Gastroesophageal sphincter (tissue), 4 donors: ENCODE data around the gene GTF2F2. TPM values are rescaled to one million over a fixed set of nuclear protein-coding genes. Genes with fewer than 3 reads are reported as not detected.

Experiments used
- ATAC-seq: fragments of 150-250 bp; one replicate; pipeline ENCODE4 v1.9.1; 2016; ENCODE audit warnings: mild to moderate bottlenecking, moderate library complexity
- H3K27ac ChIP-seq, 4 donors: fragments of 200-600 bp; sonication (generic) in 3 of 4; 1 replicate in 3 of 4; 2 replicates in 1 of 4; pipeline ENCODE4 v1.5.1; 2016 to 2019
- H3K27me3 ChIP-seq: fragments of 200-600 bp; sonication (generic); one replicate; pipeline ENCODE4 v1.5.1; 2019
- H3K36me3 ChIP-seq, 2 donors: fragments of 200-600 bp; sonication (generic); one replicate each; pipeline ENCODE4 v1.5.1; 2019; ENCODE audit warnings: control low read depth in 1 of 2
- H3K4me1 ChIP-seq, 3 donors: fragments of 200-600 bp; sonication (generic); 1 replicate in 2 of 3; 2 replicates in 1 of 3; pipeline ENCODE4 v1.5.1; 2016 to 2019; ENCODE audit warnings: control low read depth in 2 of 3
- H3K4me3 ChIP-seq, 2 donors: fragments of 200-600 bp; sonication (generic); one replicate each; pipeline ENCODE4 v1.5.1; 2019; ENCODE audit warnings: mild to moderate bottlenecking in 1 of 2, moderate library complexity in 1 of 2
- H3K9me3 ChIP-seq, 3 donors: fragments of 200-600 bp; sonication (generic); one replicate each; pipeline ENCODE4 v1.5.1; 2017 to 2019; ENCODE audit warnings: control low read depth in 2 of 3
- EP300 ChIP-seq: sonication (generic); formaldehyde crosslinking; IDR thresholded peaks from one replicate; pipeline ENCODE4 v1.6.1; 2017; ENCODE audit warnings: antibody characterized with exemption, mild to moderate bottlenecking
- POLR2A ChIP-seq, 2 donors: fragments of 450-650 bp; IDR thresholded peaks; one replicate each; pipeline ENCODE4 v1.6.1; 2017; ENCODE audit warnings: antibody characterized with exemption in 2 of 2, mild to moderate bottlenecking in 2 of 2, moderate library complexity in 1 of 2
- POLR2AphosphoS5 ChIP-seq: sonication (generic); formaldehyde crosslinking; IDR thresholded peaks from one replicate; pipeline ENCODE4 v1.6.1; 2017; ENCODE audit warnings: antibody characterized with exemption
- WGBS, 2 donors: methylation state at CpG; one replicate each; pipeline ENCODE4 v1.1.5; 2018; ENCODE audit warnings: low coverage in 1 of 2; 5-methylcytosine and 5-hydroxymethylcytosine counted together
- total RNA-seq, 4 donors: library from RNA; depleted of rRNA; stranded (reverse); fragments of >200 nt; gene quantifications; one replicate each; pipeline ENCODE4 v1.1.0, GENCODE V29; 2016
- TF ChIP-seq, protein P1 (sequence below), 4 experiments: fragments of 200-600 bp in 2 of 4; fragments of 450-650 bp in 2 of 4; sonication (generic) in 1 of 4; IDR thresholded peaks; one replicate each; pipeline ENCODE4 v1.5.1; 2017 to 2019; ENCODE audit warnings: antibody characterized with exemption in 4 of 4, mild to moderate bottlenecking in 2 of 4, moderate library complexity in 2 of 4

Gene GTF2F2
- total RNA-seq, 4 donors from 2014 or later, result 15.3 to 19.6 (median 17.7) TPM

DNA sequence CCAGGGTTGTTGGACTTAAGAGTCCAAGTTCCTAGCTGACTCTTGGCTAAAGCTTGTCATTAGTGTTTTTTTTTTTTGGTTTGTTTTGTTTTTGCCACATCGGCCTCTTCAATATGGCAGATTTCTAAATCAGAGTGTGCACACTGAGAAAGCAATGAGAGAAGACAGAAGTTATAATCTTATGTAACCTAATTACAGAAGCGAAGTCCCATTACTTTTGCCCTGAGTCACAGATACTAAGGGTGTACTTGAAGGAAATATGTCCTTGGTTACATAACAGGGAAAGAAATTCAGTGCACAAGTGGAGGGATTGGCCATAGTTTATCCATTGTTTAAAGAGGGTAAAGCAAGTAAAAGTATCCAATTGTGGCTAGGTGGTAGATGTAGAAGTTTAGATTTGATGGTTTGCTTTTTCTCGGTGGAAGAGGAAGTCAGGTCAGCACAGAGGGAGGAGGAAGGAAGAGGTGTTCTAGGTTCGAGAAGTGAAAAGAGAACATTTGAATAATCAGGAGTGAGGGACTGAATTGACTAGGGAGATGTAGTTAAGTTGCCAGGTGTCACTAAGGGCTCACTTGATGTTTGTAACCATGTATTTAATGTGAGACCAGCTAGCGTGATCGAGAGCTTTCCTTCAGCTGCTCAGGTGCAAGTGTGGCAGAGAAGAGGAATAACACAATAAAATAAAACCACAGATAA lies 12.2 kb downstream of the GTF2F2 start:
- no peak for ATAC-seq
- peaks cover 0 to under 1% of the 10 kb centered on the region in 2 donors for H3K36me3 ChIP-seq
- no peaks in the 10 kb centered on the region for H3K27me3 ChIP-seq
- TF ChIP-seq POLR2AphosphoS5 (no peak), EP300 (no peak), POLR2A (IDR thresholded peaks at IDR 0.05) (no peak)
- TF ChIP-seq, protein P1, sequence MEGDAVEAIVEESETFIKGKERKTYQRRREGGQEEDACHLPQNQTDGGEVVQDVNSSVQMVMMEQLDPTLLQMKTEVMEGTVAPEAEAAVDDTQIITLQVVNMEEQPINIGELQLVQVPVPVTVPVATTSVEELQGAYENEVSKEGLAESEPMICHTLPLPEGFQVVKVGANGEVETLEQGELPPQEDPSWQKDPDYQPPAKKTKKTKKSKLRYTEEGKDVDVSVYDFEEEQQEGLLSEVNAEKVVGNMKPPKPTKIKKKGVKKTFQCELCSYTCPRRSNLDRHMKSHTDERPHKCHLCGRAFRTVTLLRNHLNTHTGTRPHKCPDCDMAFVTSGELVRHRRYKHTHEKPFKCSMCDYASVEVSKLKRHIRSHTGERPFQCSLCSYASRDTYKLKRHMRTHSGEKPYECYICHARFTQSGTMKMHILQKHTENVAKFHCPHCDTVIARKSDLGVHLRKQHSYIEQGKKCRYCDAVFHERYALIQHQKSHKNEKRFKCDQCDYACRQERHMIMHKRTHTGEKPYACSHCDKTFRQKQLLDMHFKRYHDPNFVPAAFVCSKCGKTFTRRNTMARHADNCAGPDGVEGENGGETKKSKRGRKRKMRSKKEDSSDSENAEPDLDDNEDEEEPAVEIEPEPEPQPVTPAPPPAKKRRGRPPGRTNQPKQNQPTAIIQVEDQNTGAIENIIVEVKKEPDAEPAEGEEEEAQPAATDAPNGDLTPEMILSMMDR (IDR thresholded peaks at IDR 0.05), result no peak
- no peaks in the 10 kb centered on the region for H3K9me3 ChIP-seq
- no peak overlapping the region for H3K27ac ChIP-seq
- 89 to 91% methylated on average over 5 to 6 of the region's 6 CpGs for WGBS, 2 donors
- H3K4me1 ChIP-seq, result peaks cover 0 to 3% (median 0%) of the 10 kb centered on the region in 3 donors
- no peak overlapping the region for H3K4me3 ChIP-seq

DNA sequence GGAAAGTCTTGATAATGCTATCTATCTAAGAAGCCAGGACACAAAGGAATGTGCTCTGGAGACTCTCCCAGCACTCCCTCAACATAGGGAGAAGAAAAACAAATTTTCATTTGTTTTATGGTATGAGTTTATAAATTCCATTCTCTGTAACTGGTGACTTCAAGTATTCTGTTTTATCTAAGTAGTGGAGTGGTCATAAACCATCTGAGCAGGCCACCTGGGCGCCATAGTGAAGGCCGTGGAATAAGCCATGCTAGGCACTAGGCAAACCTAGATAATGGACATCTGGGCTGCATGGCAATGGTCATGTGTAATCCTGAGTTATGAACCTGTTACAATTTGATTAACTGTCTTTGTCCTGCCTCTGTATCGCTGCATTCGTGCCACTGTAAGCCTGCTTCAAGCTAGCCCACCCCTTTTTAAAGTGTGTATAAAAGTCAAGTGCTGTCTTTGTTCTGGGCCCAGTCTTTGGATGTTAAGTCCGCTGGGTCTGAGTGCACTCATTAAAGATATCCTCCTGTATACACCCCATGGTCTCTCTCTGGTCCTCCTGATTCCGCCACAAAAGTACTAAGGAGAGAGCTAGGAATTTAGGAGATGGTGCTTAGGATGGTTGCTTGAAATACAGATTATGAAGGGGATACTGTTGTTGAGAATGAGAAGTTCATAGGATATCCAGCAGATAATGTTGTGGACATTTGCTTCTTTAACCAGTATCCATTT lies 13.2 kb downstream of the GTF2F2 start:
- H3K4me3 ChIP-seq, result no peak overlapping the region
- WGBS, 2 donors, result 91 to 100% methylated on average over 4 to 6 of the region's 6 CpGs
- H3K36me3 ChIP-seq, result peaks cover 0 to 11% of the 10 kb centered on the region in 2 donors
- H3K9me3 ChIP-seq, result no peaks in the 10 kb centered on the region
- ATAC-seq, result no peak
- peaks cover 0 to 3% (median 0%) of the 10 kb centered on the region in 3 donors for H3K4me1 ChIP-seq
- TF ChIP-seq POLR2AphosphoS5 (no peak), EP300 (no peak), POLR2A (IDR thresholded peaks at IDR 0.05) (no peak)
- TF ChIP-seq, protein P1 (IDR thresholded peaks at IDR 0.05), result no peak
- no peak overlapping the region for H3K27ac ChIP-seq
- H3K27me3 ChIP-seq, result no peaks in the 10 kb centered on the region

DNA sequence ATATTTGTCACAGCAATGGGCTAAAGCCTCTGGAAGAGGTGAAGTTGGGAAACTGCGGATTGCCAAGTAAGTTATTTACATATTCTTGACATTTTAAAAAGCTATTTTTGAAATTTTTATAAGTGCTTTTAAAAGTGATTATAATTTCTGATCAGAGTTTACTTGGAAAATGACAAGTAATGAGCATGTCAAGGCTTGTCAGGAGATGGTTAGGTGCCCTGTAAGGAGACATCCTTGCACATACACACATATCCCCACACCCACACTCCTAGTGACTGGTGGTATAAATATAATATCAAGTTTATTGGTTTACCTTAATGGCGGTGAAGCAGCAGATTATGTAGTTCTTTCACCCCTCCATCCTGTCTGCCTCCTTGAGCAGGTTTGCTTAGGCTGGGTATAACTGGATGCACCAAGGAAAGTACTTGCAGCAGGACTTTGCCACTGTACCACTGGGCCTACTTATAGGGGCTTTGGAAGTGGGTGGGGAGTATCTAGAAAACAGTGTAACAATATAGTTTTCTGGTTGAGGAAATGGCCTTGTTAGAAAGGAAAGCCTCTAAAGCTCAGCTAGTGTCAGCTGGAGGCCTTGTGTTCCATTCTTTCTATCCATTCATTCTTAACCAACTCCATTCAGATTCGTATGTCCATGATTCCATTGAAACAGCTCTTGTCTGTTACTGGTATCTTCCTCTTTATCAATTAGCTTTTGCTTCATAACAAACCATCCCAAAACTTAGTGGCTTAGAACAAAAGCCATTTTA lies 16.6 kb downstream of the GTF2F2 start:
- Histone ChIP-seq H3K4me1 (peaks cover 0 to 3% (median 0%) of the 10 kb centered on the region in 3 donors), H3K9me3 (no peaks in the 10 kb centered on the region), H3K36me3 (peaks cover 0 to 24% of the 10 kb centered on the region in 2 donors), H3K27me3 (no peaks in the 10 kb centered on the region), H3K4me3 (no peak overlapping the region), H3K27ac (no peak overlapping the region)
- no peak for ATAC-seq
- TF ChIP-seq EP300 (no peak), POLR2A (IDR thresholded peaks at IDR 0.05) (no peak), POLR2AphosphoS5 (no peak)
- TF ChIP-seq, protein P1 (IDR thresholded peaks at IDR 0.05), result no peak
- 80 to 83% methylated on average over 3 of the region's 3 CpGs for WGBS, 2 donors

DNA sequence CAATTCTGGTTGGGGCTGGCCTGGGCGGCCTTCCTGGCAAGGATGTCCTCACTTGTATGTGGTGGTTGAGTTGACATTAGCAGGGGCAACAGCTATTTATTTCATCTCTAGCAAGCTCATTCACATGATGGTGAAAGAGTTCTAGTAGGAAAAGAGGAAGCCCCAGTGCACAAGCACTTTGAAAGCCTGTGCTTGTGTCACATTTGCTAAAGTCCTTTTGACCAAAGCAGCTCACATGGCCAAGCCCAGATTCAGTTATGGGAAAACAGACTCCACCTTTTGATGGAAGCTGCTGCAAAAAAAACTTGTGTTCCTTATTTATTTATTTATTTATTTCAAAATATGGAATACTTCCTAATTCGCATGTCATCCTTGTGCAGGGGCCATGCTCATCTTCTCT lies 17.2 kb downstream of the GTF2F2 start:
- H3K4me1 ChIP-seq, result peaks cover 0 to 3% (median 0%) of the 10 kb centered on the region in 3 donors
- H3K36me3 ChIP-seq, result peaks cover 0 to 24% of the 10 kb centered on the region in 2 donors
- TF ChIP-seq, protein P1 (IDR thresholded peaks at IDR 0.05), result no peak
- TF ChIP-seq POLR2AphosphoS5, result no peak
- no peak for TF ChIP-seq EP300
- TF ChIP-seq POLR2A (IDR thresholded peaks at IDR 0.05), result no peak
- H3K27ac ChIP-seq, result no peak overlapping the region
- no peak overlapping the region for H3K4me3 ChIP-seq
- no peak for ATAC-seq
- no peaks in the 10 kb centered on the region for H3K9me3 ChIP-seq
- WGBS, 2 donors, result 86 to 100% methylated on average over 1 of the region's 2 CpGs
- no peaks in the 10 kb centered on the region for H3K27me3 ChIP-seq
